ENCODE data around the gene NEDD4L.

The NEDD4L gene

GRCh38 chr18:58208207-58208932 is 164.3 kb downstream of the NEDD4L start:
- intact Hi-C loops (cut with DNase I) = no loop called here
- DNase-seq = peak in 3 of 42 donors; percentile 40 to 60 (median 41)

GRCh38 chr18:58209326-58209725 is 165.3 kb downstream of the NEDD4L start:
- DNase-seq = no peak
- intact Hi-C loops (cut with DNase I) = no loop called here

- intact Hi-C loops (cut with DNase I) = no loop called here
- DNase-seq = peak in 1 of 42 donors; percentile 7
These were observed 167.5 kb downstream of the NEDD4L start for GRCh38 chr18:58211510-58211909.

- DNase-seq = peak in 2 of 42 donors; percentile 12 to 24
- intact Hi-C loops (cut with DNase I) = no loop called here
These were observed 168.2 kb downstream of the NEDD4L start for GRCh38 chr18:58212274-58212673.

- intact Hi-C loops (cut with DNase I) = no loop called here
- no peak for DNase-seq
These were observed 169.4 kb downstream of the NEDD4L start for GRCh38 chr18:58213440-58213839.

- intact Hi-C loops (cut with DNase I) = no loop called here
- no peak for DNase-seq
These were observed 171.0 kb downstream of the NEDD4L start for GRCh38 chr18:58215011-58215410.

GRCh38 chr18:58216071-58216481 is 172.1 kb downstream of the NEDD4L start:
- peak in 1 of 42 donors; percentile 34 for DNase-seq
- intact Hi-C loops (cut with DNase I) = no loop called here

GRCh38 chr18:58217052-58217451 is 173.0 kb downstream of the NEDD4L start:
- intact Hi-C loops (cut with DNase I) = no loop called here
- peak in 1 of 42 donors; percentile 45 for DNase-seq

GRCh38 chr18:58218117-58218516 is 174.1 kb downstream of the NEDD4L start:
- intact Hi-C loops (cut with DNase I) = no loop called here

GRCh38 chr18:58221060-58221725 is 177.2 kb downstream of the NEDD4L start:
- peak in 37 of 42 donors; percentile 12 to 88 (median 59) for DNase-seq

More at GRCh38 chr18:58218117-58218516, 174.1 kb downstream of the NEDD4L start:
- peak in 1 of 42 donors; percentile 6 for DNase-seq

GRCh38 chr18:58222432-58223125 is 178.6 kb downstream of the NEDD4L start:
- DNase-seq = peak in 1 of 42 donors; percentile 4
- intact Hi-C loops (cut with DNase I) = no loop called here

More at GRCh38 chr18:58221060-58221725, 177.2 kb downstream of the NEDD4L start:
- intact Hi-C loops (cut with DNase I) = no loop called here

GRCh38 chr18:58223717-58224424 is 179.8 kb downstream of the NEDD4L start:
- no peak for DNase-seq
- intact Hi-C loops (cut with DNase I) = no loop called here

GRCh38 chr18:58224425-58224750 is 180.4 kb downstream of the NEDD4L start:
- intact Hi-C loops (cut with DNase I) = no loop called here
- no peak for DNase-seq

- DNase-seq = peak in 13 of 42 donors; percentile 22 to 61 (median 37)
- intact Hi-C loops (cut with DNase I) = no loop called here
These were observed 181.1 kb downstream of the NEDD4L start for GRCh38 chr18:58225101-58225500.

- DNase-seq = no peak
These were observed 182.4 kb downstream of the NEDD4L start for GRCh38 chr18:58226429-58226828.

GRCh38 chr18:58227361-58227930 is 183.4 kb downstream of the NEDD4L start:
- no peak for DNase-seq
- intact Hi-C loops (cut with DNase I) = no loop called here

More at GRCh38 chr18:58226429-58226828, 182.4 kb downstream of the NEDD4L start:
- intact Hi-C loops (cut with DNase I) = no loop called here

- intact Hi-C loops (cut with DNase I) = no loop called here
- DNase-seq = no peak
These were observed 184.2 kb downstream of the NEDD4L start for GRCh38 chr18:58228176-58228575.

GRCh38 chr18:58228762-58229161 is 184.7 kb downstream of the NEDD4L start:
- DNase-seq = peak in 31 of 42 donors; percentile 17 to 83 (median 53)
- intact Hi-C loops (cut with DNase I) = no loop called here

- intact Hi-C loops (cut with DNase I) = no loop called here
- DNase-seq = no peak
These were observed 185.1 kb downstream of the NEDD4L start for GRCh38 chr18:58229162-58229561.

Data from head of caudate nucleus (tissue), 42 donors.